ENCODE results near the gene ADAM22. TPM values are rescaled to one million over a fixed set of nuclear protein-coding genes. Genes with fewer than 3 reads are reported as not detected.

The ADAM22 gene
- total and polyA plus RNA-seq, 4 donors, result 0.04 to 0.61 (median 0.15) TPM

DNA sequence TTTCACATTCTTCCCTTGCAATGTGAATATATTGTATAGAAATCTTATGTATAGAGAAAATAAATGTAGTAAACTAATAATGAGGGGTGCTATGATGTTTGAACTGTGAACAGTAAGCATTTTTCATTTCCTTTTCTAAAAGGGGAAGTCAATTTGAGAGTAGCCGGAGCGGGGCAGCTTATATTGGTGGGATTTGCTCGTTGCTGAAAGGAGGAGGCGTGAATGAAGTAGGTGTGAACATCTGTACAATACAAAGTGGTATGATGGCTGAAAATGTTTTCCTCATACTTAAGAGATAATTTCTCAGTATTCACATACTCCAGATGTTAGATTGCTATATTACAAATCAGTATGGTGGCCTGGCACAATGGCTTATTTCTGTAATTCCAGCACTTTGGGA, 198.7 kb downstream of the ADAM22 start:
- Histone ChIP-seq H3K27ac (ENCODE audit: low read depth in 1 of 2, low read length in 2 of 2) (no peak overlapping the region), H3K4me3 (ENCODE audit: low read depth in 1 of 3, low read length in 3 of 3) (no peak overlapping the region), H3K36me3 (ENCODE audit: control insufficient read depth in 4 of 4, insufficient read depth in 3 of 4, low read depth in 1 of 4, low read length in 3 of 4) (peaks cover 0 to 2% (median 0%) of the 10 kb centered on the region in 4 donors), H3K4me1 (ENCODE audit: control insufficient read depth in 4 of 4, insufficient read depth in 4 of 4, low read length in 3 of 4) (no peaks in the 10 kb centered on the region), H3K9ac (ENCODE audit: low read depth in 1 of 2, low read length in 2 of 2) (no peak overlapping the region), H3K9me3 (ENCODE audit: control insufficient read depth in 4 of 4, low read length in 3 of 4) (no peaks in the 10 kb centered on the region), H3K27me3 (ENCODE audit: control insufficient read depth in 4 of 4, insufficient read depth in 4 of 4, low read length in 3 of 4) (no peaks in the 10 kb centered on the region)
- 88% methylated on average over 4 of the region's 4 CpGs for WGBS
- TF ChIP-seq JUND (IDR thresholded peaks at IDR 0.05), result no peak
- TF ChIP-seq, protein P1, sequence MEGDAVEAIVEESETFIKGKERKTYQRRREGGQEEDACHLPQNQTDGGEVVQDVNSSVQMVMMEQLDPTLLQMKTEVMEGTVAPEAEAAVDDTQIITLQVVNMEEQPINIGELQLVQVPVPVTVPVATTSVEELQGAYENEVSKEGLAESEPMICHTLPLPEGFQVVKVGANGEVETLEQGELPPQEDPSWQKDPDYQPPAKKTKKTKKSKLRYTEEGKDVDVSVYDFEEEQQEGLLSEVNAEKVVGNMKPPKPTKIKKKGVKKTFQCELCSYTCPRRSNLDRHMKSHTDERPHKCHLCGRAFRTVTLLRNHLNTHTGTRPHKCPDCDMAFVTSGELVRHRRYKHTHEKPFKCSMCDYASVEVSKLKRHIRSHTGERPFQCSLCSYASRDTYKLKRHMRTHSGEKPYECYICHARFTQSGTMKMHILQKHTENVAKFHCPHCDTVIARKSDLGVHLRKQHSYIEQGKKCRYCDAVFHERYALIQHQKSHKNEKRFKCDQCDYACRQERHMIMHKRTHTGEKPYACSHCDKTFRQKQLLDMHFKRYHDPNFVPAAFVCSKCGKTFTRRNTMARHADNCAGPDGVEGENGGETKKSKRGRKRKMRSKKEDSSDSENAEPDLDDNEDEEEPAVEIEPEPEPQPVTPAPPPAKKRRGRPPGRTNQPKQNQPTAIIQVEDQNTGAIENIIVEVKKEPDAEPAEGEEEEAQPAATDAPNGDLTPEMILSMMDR (IDR thresholded peaks at IDR 0.05; ENCODE audit: low read depth, low read length, missing input control), result no peak
- TF ChIP-seq FOXA1 (IDR thresholded peaks at IDR 0.05), result no peak
- TF ChIP-seq, protein P2, sequence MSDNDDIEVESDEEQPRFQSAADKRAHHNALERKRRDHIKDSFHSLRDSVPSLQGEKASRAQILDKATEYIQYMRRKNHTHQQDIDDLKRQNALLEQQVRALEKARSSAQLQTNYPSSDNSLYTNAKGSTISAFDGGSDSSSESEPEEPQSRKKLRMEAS (IDR thresholded peaks at IDR 0.05), result no peak
- no peak for TF ChIP-seq EGR1 (IDR thresholded peaks at IDR 0.05; ENCODE audit: low read depth in 2 of 2)
- no peak for TF ChIP-seq RXRA (IDR thresholded peaks at IDR 0.05)
- TF ChIP-seq SP1 (IDR thresholded peaks at IDR 0.05), result no peak
- TF ChIP-seq FOXA2 (IDR thresholded peaks at IDR 0.05), result no peak
- no peak for TF ChIP-seq HNF4A (conservative IDR thresholded peaks at IDR 0.05)
- no peak for TF ChIP-seq NR2F2 (IDR thresholded peaks at IDR 0.05)
- no peak for TF ChIP-seq RAD21 (IDR thresholded peaks at IDR 0.05)
- TF ChIP-seq GABPA (IDR thresholded peaks at IDR 0.05 in 1 of 2, conservative IDR thresholded peaks at IDR 0.05 in 1 of 2), result no peak
- TF ChIP-seq, protein P3, sequence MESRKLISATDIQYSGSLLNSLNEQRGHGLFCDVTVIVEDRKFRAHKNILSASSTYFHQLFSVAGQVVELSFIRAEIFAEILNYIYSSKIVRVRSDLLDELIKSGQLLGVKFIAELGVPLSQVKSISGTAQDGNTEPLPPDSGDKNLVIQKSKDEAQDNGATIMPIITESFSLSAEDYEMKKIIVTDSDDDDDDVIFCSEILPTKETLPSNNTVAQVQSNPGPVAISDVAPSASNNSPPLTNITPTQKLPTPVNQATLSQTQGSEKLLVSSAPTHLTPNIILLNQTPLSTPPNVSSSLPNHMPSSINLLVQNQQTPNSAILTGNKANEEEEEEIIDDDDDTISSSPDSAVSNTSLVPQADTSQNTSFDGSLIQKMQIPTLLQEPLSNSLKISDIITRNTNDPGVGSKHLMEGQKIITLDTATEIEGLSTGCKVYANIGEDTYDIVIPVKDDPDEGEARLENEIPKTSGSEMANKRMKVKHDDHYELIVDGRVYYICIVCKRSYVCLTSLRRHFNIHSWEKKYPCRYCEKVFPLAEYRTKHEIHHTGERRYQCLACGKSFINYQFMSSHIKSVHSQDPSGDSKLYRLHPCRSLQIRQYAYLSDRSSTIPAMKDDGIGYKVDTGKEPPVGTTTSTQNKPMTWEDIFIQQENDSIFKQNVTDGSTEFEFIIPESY (IDR thresholded peaks at IDR 0.05), result no peak
- TF ChIP-seq, protein P4, sequence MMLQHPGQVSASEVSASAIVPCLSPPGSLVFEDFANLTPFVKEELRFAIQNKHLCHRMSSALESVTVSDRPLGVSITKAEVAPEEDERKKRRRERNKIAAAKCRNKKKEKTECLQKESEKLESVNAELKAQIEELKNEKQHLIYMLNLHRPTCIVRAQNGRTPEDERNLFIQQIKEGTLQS (IDR thresholded peaks at IDR 0.05), result no peak
- TF ChIP-seq YY1 (IDR thresholded peaks at IDR 0.05), result no peak
- no peak for TF ChIP-seq HNF4G (IDR thresholded peaks at IDR 0.05)
- TF ChIP-seq TAF1 (conservative IDR thresholded peaks at IDR 0.05), result no peak
- TF ChIP-seq, protein P5, sequence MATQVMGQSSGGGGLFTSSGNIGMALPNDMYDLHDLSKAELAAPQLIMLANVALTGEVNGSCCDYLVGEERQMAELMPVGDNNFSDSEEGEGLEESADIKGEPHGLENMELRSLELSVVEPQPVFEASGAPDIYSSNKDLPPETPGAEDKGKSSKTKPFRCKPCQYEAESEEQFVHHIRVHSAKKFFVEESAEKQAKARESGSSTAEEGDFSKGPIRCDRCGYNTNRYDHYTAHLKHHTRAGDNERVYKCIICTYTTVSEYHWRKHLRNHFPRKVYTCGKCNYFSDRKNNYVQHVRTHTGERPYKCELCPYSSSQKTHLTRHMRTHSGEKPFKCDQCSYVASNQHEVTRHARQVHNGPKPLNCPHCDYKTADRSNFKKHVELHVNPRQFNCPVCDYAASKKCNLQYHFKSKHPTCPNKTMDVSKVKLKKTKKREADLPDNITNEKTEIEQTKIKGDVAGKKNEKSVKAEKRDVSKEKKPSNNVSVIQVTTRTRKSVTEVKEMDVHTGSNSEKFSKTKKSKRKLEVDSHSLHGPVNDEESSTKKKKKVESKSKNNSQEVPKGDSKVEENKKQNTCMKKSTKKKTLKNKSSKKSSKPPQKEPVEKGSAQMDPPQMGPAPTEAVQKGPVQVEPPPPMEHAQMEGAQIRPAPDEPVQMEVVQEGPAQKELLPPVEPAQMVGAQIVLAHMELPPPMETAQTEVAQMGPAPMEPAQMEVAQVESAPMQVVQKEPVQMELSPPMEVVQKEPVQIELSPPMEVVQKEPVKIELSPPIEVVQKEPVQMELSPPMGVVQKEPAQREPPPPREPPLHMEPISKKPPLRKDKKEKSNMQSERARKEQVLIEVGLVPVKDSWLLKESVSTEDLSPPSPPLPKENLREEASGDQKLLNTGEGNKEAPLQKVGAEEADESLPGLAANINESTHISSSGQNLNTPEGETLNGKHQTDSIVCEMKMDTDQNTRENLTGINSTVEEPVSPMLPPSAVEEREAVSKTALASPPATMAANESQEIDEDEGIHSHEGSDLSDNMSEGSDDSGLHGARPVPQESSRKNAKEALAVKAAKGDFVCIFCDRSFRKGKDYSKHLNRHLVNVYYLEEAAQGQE (IDR thresholded peaks at IDR 0.05), result no peak
- no peak for DNase-seq (ENCODE audit: low spot score)

Measured in liver (tissue), 9 donors.